Hematopoietic multipotent progenitor cell (in vitro differentiated cells): ENCODE results near the gene PRSS33. TPM values are rescaled to one million over a fixed set of nuclear protein-coding genes. Genes with fewer than 3 reads are reported as not detected.
A peak's percentile ranks its signal among the peaks of the same experiment; 100 is the strongest.

ENCODE experiments used
- DNase-seq, 3 donors: peaks; one replicate each; pipeline ENCODE4 v3.0.0-alpha.2; 2011 to 2015; ENCODE audit warnings: low read depth in 2 of 3, low spot score in 2 of 3
- total RNA-seq: library from RNA; depleted of rRNA; stranded (reverse); fragments of >200 nt; gene quantifications from one replicate; pipeline ENCODE4 v1.2.3, GENCODE V29; 2012

Gene PRSS33
- total RNA-seq, 1 donor, result not detected

DNA sequence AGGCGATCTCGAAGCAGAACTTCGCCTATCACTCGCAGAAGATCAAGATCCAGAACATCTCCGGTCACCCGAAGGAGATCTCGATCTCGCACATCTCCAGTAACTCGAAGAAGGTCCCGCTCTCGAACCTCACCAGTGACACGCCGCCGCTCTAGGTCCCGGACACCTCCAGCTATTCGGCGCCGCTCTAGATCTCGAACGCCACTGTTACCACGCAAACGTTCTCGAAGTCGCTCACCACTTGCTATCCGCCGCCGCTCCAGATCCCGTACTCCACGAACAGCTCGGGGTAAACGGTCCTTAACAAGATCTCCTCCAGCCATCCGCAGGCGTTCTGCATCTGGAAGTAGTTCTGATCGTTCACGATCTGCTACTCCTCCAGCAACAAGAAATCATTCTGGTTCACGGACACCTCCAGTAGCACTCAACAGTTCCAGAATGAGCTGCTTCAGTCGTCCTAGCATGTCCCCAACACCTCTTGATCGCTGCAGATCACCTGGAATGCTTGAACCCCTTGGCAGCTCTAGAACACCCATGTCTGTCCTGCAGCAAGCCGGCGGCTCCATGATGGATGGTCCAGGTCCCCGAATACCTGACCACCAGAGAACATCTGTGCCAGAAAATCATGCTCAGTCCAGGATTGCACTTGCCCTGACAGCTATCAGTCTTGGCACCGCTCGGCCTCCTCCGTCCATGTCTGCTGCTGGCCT lies 20.8 kb downstream of the PRSS33 start:
- no peak for DNase-seq

DNA sequence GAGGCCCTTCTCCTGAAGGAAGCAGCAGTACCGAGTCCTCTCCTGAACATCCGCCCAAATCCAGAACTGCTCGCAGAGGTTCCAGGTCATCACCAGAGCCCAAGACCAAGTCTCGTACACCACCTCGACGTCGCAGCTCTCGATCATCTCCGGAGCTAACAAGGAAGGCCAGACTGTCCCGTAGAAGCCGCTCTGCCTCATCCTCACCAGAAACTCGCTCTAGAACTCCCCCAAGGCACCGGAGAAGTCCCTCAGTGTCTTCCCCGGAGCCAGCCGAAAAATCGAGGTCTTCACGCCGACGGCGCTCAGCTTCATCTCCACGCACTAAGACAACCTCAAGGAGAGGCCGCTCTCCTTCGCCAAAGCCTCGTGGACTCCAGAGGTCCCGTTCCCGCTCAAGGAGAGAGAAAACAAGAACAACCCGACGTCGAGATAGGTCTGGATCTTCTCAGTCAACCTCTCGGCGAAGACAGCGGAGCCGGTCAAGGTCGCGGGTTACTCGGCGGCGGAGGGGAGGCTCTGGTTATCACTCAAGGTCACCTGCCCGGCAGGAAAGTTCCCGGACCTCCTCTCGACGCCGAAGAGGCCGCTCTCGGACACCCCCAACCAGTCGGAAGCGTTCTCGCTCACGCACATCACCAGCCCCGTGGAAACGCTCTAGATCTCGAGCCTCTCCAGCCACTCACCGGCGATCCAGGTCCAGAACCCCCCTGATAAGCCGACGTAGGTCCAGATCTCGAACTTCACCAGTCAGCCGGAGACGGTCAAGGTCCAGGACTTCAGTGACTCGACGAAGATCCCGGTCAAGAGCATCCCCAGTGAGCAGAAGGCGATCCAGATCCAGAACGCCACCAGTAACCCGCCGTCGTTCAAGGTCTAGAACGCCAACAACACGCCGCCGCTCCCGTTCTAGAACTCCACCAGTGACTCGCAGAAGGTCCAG lies 21.6 kb downstream of the PRSS33 start:
- no peak for DNase-seq

DNA sequence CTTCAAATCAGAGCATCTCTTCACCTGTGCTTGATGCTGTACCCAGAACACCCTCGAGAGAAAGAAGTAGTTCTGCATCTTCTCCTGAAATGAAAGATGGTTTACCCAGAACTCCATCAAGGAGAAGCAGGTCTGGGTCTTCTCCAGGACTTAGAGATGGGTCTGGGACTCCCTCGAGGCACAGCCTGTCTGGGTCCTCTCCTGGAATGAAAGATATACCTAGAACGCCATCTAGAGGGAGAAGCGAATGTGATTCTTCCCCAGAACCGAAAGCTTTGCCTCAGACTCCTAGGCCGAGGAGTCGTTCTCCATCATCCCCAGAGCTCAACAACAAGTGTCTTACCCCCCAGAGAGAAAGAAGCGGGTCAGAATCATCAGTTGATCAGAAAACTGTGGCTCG lies 22.6 kb downstream of the PRSS33 start:
- no peak for DNase-seq

DNA sequence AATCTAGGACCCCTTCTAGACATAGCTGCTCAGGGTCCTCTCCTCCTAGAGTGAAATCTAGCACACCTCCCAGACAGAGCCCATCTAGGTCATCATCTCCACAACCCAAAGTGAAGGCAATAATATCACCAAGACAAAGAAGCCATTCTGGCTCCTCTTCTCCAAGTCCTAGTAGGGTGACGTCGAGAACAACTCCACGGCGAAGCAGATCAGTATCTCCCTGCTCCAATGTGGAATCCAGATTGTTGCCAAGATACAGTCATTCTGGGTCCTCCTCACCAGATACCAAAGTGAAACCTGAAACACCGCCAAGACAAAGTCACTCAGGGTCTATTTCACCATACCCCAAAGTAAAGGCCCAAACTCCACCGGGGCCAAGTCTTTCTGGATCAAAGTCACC lies 24.2 kb downstream of the PRSS33 start:
- no peak for DNase-seq

DNA sequence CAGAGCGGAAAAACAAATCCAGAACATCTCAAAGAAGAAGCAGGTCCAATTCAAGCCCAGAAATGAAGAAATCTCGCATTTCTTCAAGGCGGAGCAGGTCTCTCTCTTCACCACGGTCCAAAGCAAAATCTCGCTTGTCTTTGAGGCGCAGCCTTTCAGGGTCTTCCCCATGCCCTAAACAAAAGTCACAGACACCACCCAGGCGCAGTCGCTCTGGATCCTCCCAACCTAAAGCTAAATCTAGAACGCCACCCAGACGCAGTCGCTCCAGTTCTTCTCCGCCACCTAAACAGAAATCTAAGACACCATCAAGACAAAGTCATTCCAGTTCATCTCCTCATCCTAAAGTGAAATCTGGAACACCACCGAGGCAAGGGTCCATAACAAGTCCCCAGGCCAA lies 24.6 kb downstream of the PRSS33 start:
- DNase-seq, result no peak

DNA sequence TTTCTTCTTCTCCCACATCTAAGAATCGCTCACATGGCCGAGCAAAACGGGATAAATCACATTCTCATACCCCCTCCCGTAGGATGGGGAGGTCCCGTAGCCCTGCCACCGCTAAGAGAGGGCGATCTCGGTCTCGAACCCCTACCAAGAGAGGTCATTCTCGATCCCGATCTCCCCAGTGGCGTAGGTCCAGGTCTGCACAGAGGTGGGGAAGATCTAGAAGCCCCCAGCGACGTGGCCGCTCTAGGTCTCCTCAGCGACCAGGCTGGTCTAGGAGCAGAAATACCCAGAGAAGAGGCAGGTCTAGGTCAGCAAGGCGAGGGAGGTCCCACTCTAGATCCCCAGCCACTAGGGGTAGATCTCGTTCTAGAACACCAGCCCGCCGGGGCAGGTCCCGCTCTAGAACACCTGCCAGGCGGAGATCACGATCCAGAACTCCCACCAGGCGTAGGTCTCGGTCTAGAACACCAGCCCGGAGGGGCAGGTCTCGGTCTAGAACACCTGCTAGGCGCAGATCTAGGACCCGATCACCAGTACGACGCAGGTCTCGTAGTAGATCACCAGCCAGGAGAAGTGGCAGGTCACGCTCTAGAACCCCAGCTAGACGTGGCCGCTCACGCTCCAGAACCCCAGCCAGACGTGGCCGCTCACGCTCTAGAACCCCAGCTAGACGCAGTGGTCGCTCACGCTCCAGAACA lies 25.3 kb downstream of the PRSS33 start:
- DNase-seq, result no peak

DNA sequence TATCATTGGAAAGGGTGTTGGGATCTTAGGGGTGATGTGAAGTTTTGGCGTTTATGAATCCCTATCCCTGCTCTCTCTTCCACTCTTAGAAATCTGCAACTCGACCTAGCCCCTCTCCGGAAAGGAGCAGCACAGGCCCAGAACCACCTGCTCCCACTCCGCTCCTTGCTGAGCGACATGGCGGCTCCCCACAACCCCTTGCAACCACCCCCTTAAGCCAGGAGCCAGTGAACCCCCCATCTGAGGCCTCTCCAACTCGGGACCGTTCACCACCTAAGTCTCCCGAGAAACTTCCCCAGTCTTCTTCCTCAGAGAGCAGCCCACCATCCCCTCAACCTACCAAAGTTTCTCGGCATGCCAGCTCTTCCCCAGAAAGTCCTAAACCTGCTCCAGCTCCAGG lies 25.9 kb downstream of the PRSS33 start:
- DNase-seq, result no peak

DNA sequence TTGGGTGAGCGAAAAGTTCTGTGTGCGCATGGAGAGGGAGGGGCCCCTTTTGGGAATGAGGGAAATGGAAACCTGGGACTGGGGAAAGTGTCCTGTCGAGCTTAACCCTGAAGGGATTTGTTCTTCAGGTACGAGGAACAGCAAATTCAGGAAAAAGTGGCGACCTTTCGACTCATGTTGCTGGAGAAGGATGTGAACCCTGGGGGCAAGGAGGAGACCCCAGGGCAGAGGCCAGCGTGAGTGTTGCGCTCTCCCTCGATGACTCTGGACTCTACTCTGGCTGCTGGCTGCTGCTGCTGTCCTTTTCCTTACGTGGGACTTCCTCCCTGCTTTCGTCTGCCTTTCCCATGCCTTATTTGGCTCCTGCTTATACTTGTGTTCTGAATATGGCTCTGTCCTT lies 30.0 kb downstream of the PRSS33 start:
- DNase-seq, result no peak

DNA sequence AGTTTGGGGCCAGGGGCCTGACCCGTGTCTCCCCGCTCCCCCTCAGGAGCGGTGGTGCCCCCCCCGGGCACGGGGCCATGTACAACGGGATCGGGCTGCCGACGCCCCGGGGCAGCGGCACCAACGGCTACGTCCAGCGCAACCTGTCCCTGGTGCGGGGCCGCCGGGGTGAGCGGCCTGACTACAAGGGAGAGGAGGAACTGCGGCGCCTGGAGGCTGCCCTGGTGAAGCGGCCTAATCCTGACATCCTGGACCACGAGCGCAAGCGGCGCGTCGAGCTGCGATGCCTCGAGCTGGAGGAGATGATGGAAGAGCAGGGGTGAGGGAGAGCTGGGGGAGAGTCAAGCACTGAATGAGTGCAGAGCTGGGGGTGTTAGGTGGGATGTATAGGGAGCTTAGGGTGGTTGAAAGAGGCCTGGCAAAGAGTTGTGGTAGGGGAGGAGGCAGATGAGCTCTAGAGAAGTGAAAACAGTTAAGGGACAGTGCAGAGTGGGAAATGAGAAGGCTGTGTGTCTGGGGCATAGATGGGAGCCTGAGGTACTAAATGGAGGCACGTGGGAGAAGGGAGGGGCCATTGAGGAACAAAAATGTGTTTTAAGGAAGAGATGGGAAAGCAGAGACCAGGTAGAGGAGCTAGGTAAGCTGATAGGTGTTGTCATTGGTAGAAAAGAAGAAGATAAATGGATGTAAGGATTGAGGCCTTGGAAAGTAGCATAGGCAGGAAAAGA lies 30.9 kb downstream of the PRSS33 start:
- no peak for DNase-seq

DNA sequence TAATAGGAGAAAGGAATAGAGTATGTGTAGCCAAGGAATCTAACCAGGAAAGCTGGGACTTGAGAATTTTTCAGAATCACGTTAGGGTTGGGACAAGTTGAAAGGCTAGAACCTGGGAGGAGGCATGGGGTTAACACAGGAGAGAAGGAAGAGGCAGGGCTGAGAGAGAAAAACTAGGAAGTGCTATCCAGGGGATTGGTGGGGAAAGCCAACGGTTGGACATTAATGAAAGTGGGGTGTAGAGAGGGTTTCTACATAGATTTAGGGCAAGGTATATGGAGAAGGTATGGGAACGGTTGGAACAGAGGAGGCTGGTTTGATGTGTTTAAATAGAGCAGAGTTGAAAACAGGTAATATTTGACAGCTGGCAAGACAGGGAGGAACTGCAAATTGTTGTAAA lies 32.2 kb downstream of the PRSS33 start:
- no peak for DNase-seq

DNA sequence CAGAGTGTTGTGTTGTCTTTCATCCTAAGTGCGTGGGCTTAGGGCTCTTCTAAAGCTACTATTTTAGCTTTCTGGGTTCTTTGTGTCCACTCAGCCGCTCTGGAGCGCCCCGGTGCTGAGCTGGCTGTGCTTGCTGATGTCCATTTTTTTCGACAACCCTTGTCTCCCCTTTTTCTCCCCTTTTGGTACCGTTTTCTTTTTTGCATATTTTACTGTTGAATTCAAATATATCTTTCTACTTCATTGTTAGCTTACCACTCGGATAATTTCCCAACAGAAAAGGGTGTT lies 33.7 kb downstream of the PRSS33 start:
- DNase-seq, result no peak

DNA sequence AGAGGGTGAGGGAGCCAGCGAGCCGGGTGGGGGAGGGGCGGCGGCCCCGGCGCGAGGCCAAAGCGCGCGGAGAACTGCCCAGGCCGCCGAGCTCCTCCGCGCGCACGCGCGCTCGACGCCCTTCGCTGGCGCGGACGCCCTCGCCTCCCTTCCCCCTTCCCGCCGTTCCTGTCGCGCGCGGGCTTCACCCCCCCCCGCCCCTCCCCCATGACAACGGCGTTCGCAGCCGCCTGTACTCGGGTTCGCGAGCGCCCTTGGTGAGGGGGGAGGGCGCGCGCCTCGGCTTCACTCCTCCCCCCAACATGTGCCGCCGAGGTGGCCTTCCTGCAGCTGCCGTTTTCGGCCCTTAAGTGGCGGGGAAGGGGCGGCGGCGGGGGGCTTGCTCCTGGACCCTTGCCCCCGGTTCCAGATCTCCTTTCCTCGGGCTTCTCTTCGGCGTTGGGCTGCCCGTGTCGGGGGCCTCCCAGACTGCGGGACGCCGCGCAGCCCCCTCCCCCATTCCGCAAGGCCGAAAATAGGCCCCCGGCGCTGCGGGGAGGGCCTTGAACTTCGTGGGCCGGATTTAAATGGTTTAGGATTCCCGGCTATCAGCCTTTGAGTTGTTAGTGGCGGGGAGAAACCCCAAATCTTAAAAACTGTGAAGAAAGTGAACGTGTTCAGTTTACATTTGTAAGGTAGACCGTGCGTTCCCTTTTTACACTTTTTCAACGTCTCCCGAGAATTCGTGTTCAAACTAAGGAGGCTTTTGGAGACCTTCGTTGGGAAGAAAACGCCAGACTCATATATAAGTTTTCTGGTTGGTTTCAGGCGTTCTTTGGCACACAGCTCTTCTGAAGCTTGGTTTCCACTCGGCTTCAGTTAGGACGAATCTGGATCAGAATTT lies 34.3 kb downstream of the PRSS33 start:
- peak in 2 of 3 donors; percentile 69 to 76 for DNase-seq

DNA sequence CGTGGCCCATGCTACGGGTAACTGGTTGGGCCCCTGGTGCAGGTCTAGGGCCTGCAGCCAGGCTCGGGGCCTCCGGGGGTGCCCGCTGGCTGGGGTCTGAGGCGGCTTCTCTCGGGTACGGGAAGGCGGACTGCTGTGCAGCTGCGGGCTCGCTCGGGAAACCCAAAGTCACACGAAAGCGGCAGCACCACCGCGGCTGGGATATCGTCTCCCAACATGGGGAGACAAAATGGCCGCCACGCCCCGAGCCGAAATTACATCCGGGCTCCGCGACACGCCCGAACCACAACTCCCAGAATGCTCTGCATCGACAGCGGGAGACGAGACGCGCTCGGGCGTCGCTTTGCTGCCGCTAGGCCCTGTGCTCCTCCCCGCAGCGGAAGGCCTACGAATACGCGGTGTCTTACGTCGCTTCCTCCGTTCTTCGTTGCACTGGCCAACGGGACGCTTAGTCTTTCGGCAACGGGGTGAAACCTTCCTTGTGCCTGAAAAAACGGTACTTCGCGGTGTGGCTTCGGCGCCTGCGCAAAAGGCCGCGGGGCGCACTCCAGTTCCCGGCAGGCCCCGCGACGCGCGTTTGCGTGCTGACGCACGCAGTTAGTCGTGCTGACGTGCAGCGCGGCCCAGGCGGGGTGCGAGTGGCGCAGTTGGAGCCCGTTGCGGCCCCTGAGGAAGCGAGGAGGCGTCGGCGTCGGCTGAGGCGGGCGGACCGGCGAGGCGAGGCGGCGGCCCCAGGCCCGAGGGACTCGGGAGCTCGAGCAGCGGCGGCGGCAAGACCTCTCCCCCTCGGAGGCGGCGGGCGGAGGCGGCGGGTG lies 35.1 kb downstream of the PRSS33 start, which contains the start of gene SRRM2:
SRRM2 (plus strand) TSS at position 604 of the 815 bp plus-strand sequence. CDS start 3,727 bp downstream, outside the sequence.
- peak; percentile 97 to 99 (median 97) for DNase-seq

DNA sequence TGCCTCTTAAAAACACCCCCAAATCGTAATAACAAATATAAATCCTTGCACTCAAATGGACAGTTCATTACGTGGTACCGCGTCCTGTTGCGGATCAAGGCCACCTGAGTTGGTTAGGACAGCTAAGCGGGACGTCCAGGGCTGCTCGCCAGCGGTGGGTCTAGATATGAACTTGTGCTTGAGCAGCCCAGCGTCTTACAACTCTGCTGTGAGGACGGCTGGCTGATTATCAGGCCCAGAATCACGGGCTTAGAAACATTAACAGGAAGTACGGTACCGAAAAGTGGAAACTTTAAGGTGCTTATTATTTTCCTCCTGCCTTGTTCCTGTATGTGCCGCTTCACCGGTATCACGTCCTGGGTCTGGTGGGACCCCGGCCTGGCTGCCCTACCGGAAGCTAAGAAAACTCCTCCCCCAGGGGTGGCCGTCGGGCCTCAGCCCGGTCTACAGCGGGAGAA lies 35.8 kb downstream of the PRSS33 start:
- DNase-seq, result no peak

DNA sequence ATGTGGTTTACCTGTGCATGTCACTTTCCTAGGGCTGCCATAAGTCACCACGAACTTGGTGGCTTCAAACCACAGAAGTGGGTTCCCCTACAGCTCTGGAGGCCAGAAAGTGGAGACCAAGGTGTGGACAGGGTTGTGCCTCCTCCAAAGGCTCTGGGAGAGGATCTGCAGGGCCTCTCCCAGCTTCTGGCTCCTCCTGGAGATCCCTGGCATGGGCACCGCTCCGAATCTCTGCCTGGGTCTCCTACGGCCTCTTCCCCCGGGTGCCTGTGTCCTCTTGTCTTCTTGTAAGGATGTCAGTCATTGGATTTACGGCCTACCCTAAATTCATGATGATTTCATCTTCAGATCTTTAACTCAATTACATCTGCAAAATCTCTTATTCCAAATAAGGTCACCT lies 37.4 kb downstream of the PRSS33 start:
- DNase-seq, result no peak

DNA sequence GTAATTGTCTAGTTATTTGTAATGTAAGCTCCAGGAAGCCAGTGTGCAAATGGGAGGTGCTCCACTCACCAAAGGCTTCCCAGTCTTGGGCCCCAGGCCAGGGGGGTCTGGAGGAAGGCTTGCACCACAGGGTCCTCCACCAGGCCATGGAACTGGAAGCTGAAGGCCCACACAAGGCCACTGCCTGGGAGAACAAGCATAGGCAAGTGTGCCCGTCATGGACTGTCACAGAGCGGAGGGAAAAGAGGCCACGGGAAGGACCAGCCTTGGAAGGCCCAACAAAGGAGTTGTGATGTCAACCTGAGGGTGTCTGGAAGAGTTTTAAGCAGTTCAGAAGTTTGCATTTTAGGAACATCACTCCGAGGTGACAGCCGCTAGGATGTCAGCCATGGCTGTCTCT lies 37.9 kb downstream of the PRSS33 start:
- no peak for DNase-seq

DNA sequence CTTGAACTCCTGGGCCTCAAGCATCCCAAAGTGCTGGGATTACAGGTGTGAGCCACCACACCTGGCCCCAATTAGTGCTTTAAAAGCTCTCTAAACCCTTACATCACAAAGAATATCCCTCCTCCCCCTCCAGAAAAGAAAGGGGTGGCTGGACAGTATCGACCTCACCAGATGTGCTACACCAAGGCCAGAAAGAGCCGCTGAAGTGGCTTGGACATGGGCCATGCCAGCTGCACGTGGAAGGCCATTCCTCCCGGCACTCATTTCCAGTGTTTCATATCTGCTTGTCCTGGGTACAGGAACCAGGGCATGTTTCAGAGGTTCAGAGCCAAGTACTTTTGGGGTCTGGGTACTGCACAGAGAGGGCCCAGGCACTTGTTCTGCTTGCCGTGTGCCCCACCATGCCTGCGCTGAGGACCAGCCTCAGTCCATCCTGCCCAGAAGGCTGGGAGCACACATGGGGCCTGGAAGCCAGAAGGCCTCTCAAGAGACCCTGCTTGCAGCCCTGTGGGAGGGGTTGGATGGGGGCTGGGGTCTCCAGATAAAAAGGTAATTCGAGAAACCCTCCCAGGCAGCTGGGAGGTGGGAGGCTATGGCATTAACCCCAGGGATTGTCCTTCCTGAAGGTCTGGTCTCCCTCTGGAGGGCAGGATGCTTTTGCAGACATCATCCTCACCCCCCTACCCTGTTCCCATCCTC lies 38.5 kb downstream of the PRSS33 start:
- no peak for DNase-seq

DNA sequence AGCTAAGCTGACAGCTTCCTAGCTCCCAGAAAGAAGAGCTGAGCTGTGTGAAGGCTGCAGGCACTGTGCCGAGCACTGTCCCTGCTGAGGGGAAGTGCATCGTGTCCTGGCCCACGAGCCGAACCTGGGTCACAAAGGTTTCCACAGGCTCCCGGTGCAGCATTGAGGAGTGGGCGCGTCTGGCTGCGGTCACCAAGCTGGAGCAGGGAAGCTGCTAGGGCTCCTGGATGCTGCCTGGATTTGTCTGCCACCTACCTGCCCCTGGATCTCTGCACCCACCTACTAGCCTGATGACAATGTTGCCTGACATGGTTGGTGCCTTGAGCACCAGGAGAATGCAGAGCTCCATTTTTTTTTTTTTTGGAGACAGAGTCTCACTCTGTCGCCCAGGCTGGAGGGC lies 41.4 kb downstream of the PRSS33 start:
- DNase-seq, result no peak
